GM18526 (cell line): ENCODE measurements around the gene CALCA.

Source experiments
- POLR2A ChIP-seq: IDR thresholded peaks from 3 replicates; pipeline ENCODE4 v1.6.1; 2011; ENCODE audit not compliant: insufficient read length; ENCODE audit errors: extremely low read depth

CALCA gene, protein sequence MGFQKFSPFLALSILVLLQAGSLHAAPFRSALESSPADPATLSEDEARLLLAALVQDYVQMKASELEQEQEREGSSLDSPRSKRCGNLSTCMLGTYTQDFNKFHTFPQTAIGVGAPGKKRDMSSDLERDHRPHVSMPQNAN

GRCh38 chr11:14971865-14972580 lies at the start of gene CALCA:
Gene CALCA (minus strand): TSS chr11:14972351. CDS start chr11:14971192, 1,159 bp downstream.
- no peak for TF ChIP-seq POLR2A

- TF ChIP-seq POLR2A, result no peak
Measured at GRCh38 chr11:15016200-15016599, 44.0 kb upstream of the CALCA start.

- TF ChIP-seq POLR2A, result no peak
Measured at GRCh38 chr11:15011776-15012345, 39.7 kb upstream of the CALCA start.

DNA sequence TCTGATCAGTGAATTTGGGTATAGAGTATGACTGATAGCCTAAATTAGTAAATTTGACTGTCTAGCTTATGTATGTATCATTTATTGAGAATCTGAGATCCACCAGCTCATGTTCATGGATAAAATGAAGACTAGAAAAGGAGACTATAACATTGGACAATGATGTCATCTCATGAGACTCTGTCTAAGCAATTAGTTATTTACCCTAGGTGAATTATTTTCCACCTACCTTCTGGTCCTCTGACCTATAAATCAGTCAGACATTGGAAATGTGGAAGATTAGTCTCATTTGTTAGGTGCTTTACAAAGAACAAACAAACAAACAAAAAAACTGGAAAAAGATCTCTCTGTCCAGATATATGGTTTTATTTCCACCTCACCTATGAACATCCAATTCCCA lies 38.7 kb upstream of the CALCA start:
- no peak for TF ChIP-seq POLR2A

GRCh38 chr11:15006139-15006759 lies 34.1 kb upstream of the CALCA start:
- TF ChIP-seq POLR2A, result no peak

- TF ChIP-seq POLR2A, result no peak
Measured at GRCh38 chr11:14981507-14981906, 9.4 kb upstream of the CALCA start.

DNA sequence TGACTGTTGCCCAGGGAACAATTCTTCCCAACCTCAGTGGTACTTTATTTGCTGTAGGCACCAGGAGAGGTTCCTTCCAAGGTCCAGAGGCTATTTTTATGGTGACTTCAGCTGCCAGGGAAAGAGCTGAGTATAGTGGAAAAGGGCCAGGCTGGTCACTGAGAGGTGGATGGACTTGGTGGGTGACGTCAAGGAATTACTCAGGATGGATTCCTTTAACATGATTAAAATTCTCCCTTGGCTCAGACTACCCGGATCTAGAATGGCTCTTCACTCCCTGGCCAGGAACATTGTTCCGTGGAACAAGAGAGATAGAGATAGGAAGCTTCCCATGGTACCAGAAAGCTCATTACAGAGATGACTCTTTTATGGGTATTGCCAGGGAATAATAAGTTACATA lies 8.7 kb upstream of the CALCA start:
- TF ChIP-seq POLR2A, result no peak

DNA sequence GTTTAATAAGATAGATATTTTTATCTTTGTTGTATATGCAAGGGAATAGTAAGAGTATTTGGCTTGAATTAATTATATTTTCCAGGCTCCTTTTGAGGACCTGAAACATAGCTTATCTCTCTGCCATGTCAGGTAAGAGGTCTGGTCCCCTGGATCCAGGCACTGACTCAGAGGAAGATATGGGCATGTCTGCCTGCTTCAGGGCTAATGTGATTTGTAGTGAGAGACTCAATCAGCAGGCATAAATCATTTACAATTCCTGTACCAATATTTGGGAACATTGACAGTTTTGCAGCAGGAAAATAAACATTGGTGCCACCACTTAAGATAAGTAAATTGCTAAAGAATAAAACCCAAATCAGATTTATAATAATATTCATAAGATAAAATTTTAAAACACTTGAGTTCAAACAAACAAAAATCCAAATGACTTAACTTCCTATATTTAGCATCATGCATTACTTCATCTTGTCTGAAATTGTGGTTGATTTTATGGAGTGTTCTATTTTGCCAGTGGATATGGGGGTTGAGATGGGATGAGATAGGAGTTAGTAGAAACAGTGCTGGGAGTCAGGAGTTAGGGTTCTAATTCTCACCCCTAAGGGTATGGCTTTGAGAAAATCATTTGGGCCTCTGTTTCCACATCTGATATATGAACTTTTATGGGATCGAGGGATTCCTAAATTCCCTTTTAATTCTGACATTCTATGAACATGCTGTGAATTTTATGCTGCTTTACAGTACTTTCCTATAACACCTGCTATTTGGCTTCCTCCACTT lies 5.1 kb upstream of the CALCA start:
- no peak for TF ChIP-seq POLR2A

DNA sequence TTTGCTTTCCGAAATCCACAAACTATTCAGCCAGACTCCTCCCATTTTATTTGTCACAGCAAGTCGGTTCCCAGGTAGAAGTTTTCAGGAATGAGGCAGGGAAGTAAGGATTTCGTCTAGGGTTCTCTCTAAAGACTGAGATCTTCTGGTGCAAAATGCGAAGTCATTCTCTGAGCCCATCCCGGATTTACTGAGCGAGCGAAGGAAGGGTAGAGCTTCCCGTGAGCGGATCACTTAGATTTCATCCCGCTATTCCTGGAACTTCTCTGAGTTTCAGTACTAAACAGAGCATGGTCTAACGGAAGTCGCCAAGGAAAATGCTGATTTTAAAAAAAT lies 3.1 kb upstream of the CALCA start:
- no peak for TF ChIP-seq POLR2A

- TF ChIP-seq POLR2A, result no peak
Measured at GRCh38 chr11:14974515-14975251, 2.5 kb upstream of the CALCA start.

- TF ChIP-seq POLR2A, result no peak
Measured at GRCh38 chr11:14973621-14974514, 1.7 kb upstream of the CALCA start.

DNA sequence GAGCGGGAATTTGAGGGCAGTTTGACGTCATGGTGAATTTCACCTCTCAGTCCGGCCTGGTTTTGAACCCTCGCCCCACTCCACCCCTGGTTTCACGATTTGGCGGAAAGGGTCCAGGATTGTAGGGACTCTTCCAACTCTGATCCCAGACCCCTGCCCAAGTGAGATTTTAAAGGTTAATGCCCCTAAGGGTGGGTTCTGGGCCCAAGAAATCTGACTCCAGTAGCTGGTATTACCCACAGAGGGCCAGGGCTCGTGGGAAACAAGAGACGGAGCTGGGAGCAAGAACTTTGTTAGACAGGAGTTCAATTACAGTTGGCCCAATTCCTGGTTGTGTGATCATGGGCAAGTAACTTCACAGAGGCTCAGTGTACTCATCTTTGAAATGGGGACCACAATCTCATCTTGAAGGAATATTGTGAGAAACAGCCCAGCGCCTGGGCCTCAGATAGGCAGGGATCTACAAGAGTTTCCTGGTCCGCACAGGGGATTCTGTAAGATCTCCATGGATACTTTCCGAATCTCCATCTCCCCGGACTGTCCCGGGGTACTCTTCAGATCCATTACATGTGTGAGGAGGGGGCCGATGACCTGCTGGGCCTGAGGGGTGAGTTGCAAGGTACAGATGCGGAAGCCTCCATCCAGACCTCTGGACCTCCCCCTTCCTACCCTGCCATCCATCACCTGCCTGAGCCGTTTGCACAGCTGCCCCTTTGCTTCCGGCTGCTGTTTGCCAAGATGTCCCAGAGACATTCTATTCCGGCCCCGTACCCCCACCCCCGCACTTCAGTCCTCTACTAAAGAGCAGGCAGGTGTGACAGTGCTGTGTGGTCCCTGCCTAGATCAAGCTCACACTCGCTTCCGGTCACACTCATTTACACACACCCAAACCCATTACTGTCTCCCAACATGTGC lies 687 bp upstream of the CALCA start:
- no peak for TF ChIP-seq POLR2A

DNA sequence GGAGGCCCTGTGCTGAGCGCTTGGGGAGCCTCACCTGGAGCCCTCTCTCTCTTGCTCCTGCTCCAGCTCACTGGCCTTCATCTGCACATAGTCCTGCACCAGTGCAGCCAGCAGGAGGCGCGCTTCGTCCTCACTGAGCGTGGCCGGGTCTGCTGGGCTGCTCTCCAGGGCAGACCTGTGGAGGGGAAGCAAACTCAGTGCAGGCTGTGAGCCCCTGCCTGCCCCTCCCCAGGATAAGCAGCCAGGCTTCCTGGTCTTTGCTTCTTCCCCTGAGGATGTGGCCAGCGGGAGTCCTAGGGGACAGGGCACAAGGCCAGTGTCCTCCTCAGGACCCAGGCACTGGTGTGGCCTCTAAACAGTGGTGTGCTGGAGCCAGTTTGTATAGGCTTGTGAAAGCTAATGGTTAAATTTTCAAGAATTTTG lies 2.2 kb downstream of the CALCA start:
- TF ChIP-seq POLR2A, result no peak
